Upper lobe of left lung (tissue), 4 donors: Measurements from ENCODE around the gene MRPS24.

Experiments used
- CTCF ChIP-seq, 6 experiments: fragments of 450-650 bp in 4 of 6; fragments of 200-600 bp in 2 of 6; sonication (generic) in 2 of 6; IDR thresholded peaks; one replicate each; pipeline ENCODE4 v1.5.1; 2016 to 2019; ENCODE audit warnings: antibody characterized with exemption in 6 of 6
- POLR2A ChIP-seq, 4 donors: fragments of 450-650 bp; IDR thresholded peaks; one replicate each; pipeline ENCODE4 v1.5.1; 2016 to 2017; ENCODE audit warnings: antibody characterized with exemption in 4 of 4, mild to moderate bottlenecking in 2 of 4
- POLR2AphosphoS5 ChIP-seq, 2 donors: sonication (generic); formaldehyde crosslinking; IDR thresholded peaks; one replicate each; pipeline ENCODE4 v1.5.1; 2017; ENCODE audit warnings: antibody characterized with exemption in 2 of 2

- TF ChIP-seq POLR2AphosphoS5 (IDR thresholded peaks at IDR 0.05): no peak
- TF ChIP-seq CTCF (IDR thresholded peaks at IDR 0.05): no peak
- no peak for TF ChIP-seq POLR2A (IDR thresholded peaks at IDR 0.05)
Measured at GRCh38 chr7:43834463-43835251, 34.7 kb downstream of the MRPS24 start.
